Activated T-cell treated with anti-CD3 and anti-CD28 coated beads, Interleukin-2, amount 50 U/mL, for 24 hours (primary cell): ENCODE measurements around the gene GSAP.
A peak's percentile ranks its signal among the peaks of the same experiment; 100 is the strongest.
"Not testable (repeated sequence)": the region's sequence is repeated elsewhere in the genome, so short reads cannot be mapped to it uniquely, and the experiment has no call there.

ENCODE experiments used
- DNase-seq: peaks from one replicate; pipeline ENCODE4 v3.0.0-alpha.2; 2020
- H3K27ac Mint-ChIP-seq: 2 replicates; pipeline ENCODE4 v1.8.0; 2020; ENCODE audit warnings: mild to moderate bottlenecking, mixed read lengths
- H3K27me3 Mint-ChIP-seq: 2 replicates; pipeline ENCODE4 v1.8.0; 2020; ENCODE audit warnings: mixed read lengths
- H3K36me3 Mint-ChIP-seq: 2 replicates; pipeline ENCODE4 v1.8.0; 2020; ENCODE audit warnings: low read depth, mixed read lengths
- H3K4me1 Mint-ChIP-seq: 2 replicates; pipeline ENCODE4 v1.8.0; 2020; ENCODE audit warnings: low read depth, mixed read lengths
- H3K4me3 Mint-ChIP-seq: 2 replicates; pipeline ENCODE4 v1.8.0; 2020; ENCODE audit warnings: mild to moderate bottlenecking, moderate library complexity, mixed read lengths
- H3K9me3 Mint-ChIP-seq: 2 replicates; pipeline ENCODE4 v1.8.0; 2020; ENCODE audit warnings: mixed read lengths

GSAP gene

DNA sequence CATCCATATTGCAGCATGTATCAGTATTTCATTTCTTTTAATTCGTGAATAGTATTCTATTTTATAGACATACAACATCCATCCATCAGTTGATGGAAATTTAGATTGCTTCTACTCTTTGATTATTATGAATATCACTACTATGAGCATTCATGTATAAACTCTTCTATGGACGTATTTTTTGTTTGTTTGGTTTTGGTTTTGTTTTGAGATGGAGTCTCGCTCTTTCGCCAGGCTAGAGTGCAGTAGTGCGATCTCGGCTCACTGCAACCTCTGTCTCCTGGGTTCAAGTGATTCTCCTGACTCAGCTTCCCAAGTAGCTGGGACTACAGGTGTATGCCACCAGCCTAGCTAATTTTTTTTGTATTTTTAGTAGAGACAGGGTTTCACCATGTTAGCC is 35.8 kb upstream of the GSAP start:
- H3K9me3 Mint-ChIP-seq, H3K4me1 Mint-ChIP-seq, H3K36me3 Mint-ChIP-seq, DNase-seq, H3K27me3 Mint-ChIP-seq, H3K27ac Mint-ChIP-seq, H3K4me3 Mint-ChIP-seq: not testable (repeated sequence)

DNA sequence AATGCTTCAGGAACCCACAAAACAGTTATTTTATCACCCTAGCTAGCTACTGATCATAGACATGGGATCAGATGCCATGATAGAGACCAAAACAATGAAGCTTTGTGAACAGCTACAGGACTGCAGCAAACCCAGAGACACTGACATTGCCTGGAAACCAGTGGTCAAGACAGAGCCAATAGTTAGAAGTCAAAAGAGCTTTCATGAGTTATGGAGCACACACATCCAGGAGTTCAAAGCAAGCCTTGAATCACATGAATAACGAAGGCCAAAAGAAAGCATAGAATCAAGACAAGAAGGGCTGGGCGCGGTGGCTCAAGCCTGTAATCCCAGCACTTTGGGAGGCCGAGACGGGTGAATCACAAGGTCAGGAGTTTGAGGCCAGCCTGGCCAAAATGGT is 34.5 kb upstream of the GSAP start:
- DNase-seq = no peak
- no peaks in the 10 kb centered on the region for H3K36me3 Mint-ChIP-seq
- no peak overlapping the region for H3K4me3 Mint-ChIP-seq
- peaks cover 5% of the 10 kb centered on the region for H3K4me1 Mint-ChIP-seq
- H3K9me3 Mint-ChIP-seq = no peaks in the 10 kb centered on the region
- H3K27me3 Mint-ChIP-seq = peaks cover 2% of the 10 kb centered on the region
- no peak overlapping the region for H3K27ac Mint-ChIP-seq

DNA sequence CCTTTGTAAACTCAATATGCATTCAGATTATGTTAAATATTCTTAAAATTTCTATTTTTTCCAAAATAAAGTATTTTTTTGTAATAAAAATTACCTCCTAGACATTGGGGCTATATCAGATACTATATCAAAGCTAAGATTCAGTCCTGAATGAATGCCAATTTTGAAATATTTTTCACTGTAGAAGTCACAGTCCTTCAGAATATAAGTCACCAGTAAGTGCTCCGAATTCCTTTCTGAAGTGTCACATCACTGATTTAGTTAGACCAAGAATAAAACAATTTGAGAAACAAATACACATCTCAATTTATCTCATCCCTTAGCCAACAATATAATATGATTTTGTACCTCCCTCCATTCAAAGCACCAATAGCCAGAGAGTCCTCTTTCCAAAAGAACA is 33.9 kb upstream of the GSAP start:
- no peak for DNase-seq
- Mint-ChIP-seq H3K27ac (no peak overlapping the region), H3K36me3 (no peaks in the 10 kb centered on the region), H3K4me1 (peaks cover 5% of the 10 kb centered on the region), H3K27me3 (peaks cover under 1% of the 10 kb centered on the region), H3K9me3 (no peaks in the 10 kb centered on the region), H3K4me3 (no peak overlapping the region)

GRCh38 chr7:77447616-77448015 is 31.5 kb upstream of the GSAP start:
- no peak for DNase-seq
- peaks cover 6% of the 10 kb centered on the region for H3K4me1 Mint-ChIP-seq
- H3K27ac Mint-ChIP-seq = no peak overlapping the region
- no peaks in the 10 kb centered on the region for H3K9me3 Mint-ChIP-seq
- H3K4me3 Mint-ChIP-seq = no peak overlapping the region
- H3K36me3 Mint-ChIP-seq = no peaks in the 10 kb centered on the region
- no peaks in the 10 kb centered on the region for H3K27me3 Mint-ChIP-seq

GRCh38 chr7:77444123-77444522 is 28.0 kb upstream of the GSAP start:
- Mint-ChIP-seq H3K36me3 (no peaks in the 10 kb centered on the region), H3K27ac (no peak overlapping the region), H3K9me3 (no peaks in the 10 kb centered on the region), H3K4me3 (no peak overlapping the region), H3K4me1 (peaks cover 10% of the 10 kb centered on the region), H3K27me3 (no peaks in the 10 kb centered on the region)
- DNase-seq = no peak

DNA sequence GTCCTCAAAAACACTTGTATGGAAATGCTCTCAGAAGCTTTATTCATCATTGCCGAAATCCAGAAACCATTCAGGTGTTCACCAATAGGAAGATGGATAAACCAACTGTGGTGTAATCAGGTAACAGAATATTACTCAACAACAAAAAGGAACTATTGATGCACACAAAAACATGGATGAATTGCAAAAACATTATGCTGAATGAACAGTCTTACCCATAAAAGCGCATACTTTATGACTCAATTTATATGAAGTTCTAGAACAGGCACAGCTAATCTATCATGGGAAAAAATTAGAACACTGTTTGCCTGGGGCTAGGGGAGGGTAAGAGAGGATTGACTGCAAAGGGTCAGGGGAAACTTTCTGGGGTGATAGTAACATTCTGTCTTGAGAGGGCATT is 26.9 kb upstream of the GSAP start:
- Mint-ChIP-seq H3K27ac (no peak overlapping the region), H3K9me3 (no peaks in the 10 kb centered on the region), H3K36me3 (no peaks in the 10 kb centered on the region), H3K4me1 (peaks cover 10% of the 10 kb centered on the region), H3K27me3 (no peaks in the 10 kb centered on the region), H3K4me3 (no peak overlapping the region)
- DNase-seq = no peak

GRCh38 chr7:77442636-77443035 is 26.5 kb upstream of the GSAP start:
- no peaks in the 10 kb centered on the region for H3K27me3 Mint-ChIP-seq
- no peaks in the 10 kb centered on the region for H3K9me3 Mint-ChIP-seq
- H3K4me1 Mint-ChIP-seq = peaks cover 8% of the 10 kb centered on the region
- no peak overlapping the region for H3K27ac Mint-ChIP-seq
- no peaks in the 10 kb centered on the region for H3K36me3 Mint-ChIP-seq
- H3K4me3 Mint-ChIP-seq = no peak overlapping the region
- DNase-seq = no peak

DNA sequence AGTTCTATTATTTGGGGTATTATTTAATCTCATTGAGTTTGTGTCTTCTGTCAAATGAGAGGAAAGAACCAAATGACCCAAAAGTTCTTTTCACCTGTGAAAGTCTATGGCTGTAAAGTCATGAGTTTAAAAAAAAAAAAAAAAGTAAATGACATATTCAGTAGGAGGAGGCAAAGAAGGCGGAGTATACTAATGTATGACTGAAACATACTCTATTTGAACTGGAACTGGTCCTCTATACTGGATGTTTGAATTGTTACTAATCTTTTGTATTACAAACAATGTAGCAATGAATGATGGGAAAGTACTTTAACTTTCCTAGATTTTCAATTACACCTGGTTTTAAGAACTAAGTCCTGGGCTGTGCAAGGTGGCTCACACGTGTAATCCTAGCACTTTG is 24.9 kb upstream of the GSAP start:
- no peaks in the 10 kb centered on the region for H3K27me3 Mint-ChIP-seq
- H3K27ac Mint-ChIP-seq = no peak overlapping the region
- DNase-seq = no peak
- no peaks in the 10 kb centered on the region for H3K9me3 Mint-ChIP-seq
- peaks cover 7% of the 10 kb centered on the region for H3K4me1 Mint-ChIP-seq
- no peak overlapping the region for H3K4me3 Mint-ChIP-seq
- no peaks in the 10 kb centered on the region for H3K36me3 Mint-ChIP-seq

- DNase-seq = no peak
- Mint-ChIP-seq H3K9me3 (no peaks in the 10 kb centered on the region), H3K4me3 (no peak overlapping the region)
These were observed 23.4 kb upstream of the GSAP start for GRCh38 chr7:77439572-77439971.

DNA sequence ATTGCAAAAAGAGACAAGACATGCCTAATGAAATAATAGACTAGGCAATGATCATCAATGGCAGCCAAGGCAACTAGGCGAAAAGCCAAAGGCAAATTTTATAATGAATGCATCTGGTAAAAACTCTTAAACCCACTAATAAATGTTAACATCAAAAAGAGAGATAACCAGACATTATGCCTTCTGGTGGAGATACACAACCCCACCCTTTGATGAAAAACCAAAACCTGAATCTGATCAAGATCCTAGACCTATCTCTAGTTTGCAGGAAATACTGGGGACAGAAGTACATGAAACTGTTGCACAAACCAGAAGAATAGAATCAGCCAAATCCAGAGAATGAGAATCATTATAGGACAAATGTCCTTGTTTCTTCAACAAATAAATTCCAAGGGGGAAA is 22.0 kb upstream of the GSAP start:
- no peak for DNase-seq
- H3K27me3 Mint-ChIP-seq = no peaks in the 10 kb centered on the region
- peaks cover 7% of the 10 kb centered on the region for H3K4me1 Mint-ChIP-seq
- no peaks in the 10 kb centered on the region for H3K9me3 Mint-ChIP-seq
- no peak overlapping the region for H3K27ac Mint-ChIP-seq
- H3K36me3 Mint-ChIP-seq = no peaks in the 10 kb centered on the region
- H3K4me3 Mint-ChIP-seq = no peak overlapping the region

More at GRCh38 chr7:77439572-77439971, 23.4 kb upstream of the GSAP start:
- no peak overlapping the region for H3K27ac Mint-ChIP-seq
- peaks cover 7% of the 10 kb centered on the region for H3K4me1 Mint-ChIP-seq
- H3K36me3 Mint-ChIP-seq = no peaks in the 10 kb centered on the region
- no peaks in the 10 kb centered on the region for H3K27me3 Mint-ChIP-seq

- H3K27me3 Mint-ChIP-seq = no peaks in the 10 kb centered on the region
- H3K4me3 Mint-ChIP-seq = no peak overlapping the region
- no peaks in the 10 kb centered on the region for H3K36me3 Mint-ChIP-seq
- no peak for DNase-seq
- peaks cover 2% of the 10 kb centered on the region for H3K4me1 Mint-ChIP-seq
- H3K27ac Mint-ChIP-seq = no peak overlapping the region
- no peaks in the 10 kb centered on the region for H3K9me3 Mint-ChIP-seq
These were observed 18.6 kb upstream of the GSAP start for GRCh38 chr7:77434570-77435275.

DNA sequence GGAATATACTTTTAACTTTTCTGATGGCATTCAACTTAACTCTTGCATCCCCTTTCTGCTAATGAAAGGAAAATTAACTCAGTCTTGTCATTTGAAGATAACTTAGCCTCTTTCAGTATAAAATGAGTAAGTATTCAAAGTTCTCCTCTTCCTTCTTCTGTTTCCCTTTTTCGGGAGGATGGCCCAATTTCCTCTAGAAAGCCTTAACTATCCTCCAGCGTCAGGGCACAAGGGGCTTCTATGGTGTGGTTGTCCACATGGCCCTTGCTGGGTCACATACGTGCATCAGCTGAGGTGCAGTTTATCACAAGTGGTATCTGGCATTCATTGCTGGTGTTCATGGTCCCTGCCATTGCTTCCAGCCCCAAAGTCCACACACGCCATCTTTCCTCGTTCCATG is 17.8 kb upstream of the GSAP start:
- Mint-ChIP-seq H3K9me3 (no peaks in the 10 kb centered on the region), H3K4me3 (no peak overlapping the region), H3K27ac (no peak overlapping the region), H3K4me1 (peaks cover 9% of the 10 kb centered on the region), H3K36me3 (no peaks in the 10 kb centered on the region), H3K27me3 (no peaks in the 10 kb centered on the region)
- no peak for DNase-seq

GRCh38 chr7:77430927-77431326 is 14.8 kb upstream of the GSAP start:
- DNase-seq = no peak
- H3K27me3 Mint-ChIP-seq = no peaks in the 10 kb centered on the region
- H3K4me1 Mint-ChIP-seq = peaks cover 26% of the 10 kb centered on the region
- H3K9me3 Mint-ChIP-seq = no peaks in the 10 kb centered on the region
- no peaks in the 10 kb centered on the region for H3K36me3 Mint-ChIP-seq
- H3K4me3 Mint-ChIP-seq = no peak overlapping the region
- no peak overlapping the region for H3K27ac Mint-ChIP-seq

GRCh38 chr7:77428777-77429231 is 12.7 kb upstream of the GSAP start:
- Mint-ChIP-seq H3K4me3 (no peak overlapping the region), H3K9me3 (no peaks in the 10 kb centered on the region), H3K27ac (peak overlapping the region; percentile 19), H3K4me1 (peaks cover 26% of the 10 kb centered on the region), H3K27me3 (no peaks in the 10 kb centered on the region), H3K36me3 (no peaks in the 10 kb centered on the region)
- no peak for DNase-seq

DNA sequence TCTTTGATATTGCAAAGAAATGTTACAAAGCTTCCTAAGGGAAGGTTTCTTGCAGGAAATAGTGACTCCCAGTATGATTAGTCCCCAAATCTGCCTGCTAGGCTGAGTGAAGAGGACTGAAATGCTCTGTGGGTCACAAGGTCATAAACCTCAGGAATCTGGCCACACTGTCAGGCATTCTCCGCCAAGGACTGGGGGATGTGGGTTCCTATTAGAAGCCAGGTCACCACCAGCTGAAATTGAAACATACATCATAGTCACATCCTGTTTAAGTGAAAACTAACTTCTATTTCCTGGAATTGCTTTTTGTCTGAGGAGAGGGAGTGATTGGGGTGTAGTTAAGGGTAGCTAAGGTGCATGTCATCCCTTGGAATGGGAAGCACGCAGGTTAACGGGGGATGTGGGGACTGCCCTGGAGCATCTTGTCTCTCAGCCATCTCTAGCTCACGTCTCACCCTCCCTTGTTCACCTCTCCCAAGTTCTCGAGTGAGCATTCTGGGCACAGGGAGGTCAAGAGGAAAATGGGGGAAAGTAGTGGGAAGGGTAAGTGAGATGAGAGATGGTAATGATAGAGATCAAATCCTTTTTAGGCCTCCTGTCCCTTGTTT is 12.0 kb upstream of the GSAP start:
- H3K36me3 Mint-ChIP-seq = no peaks in the 10 kb centered on the region
- H3K27ac Mint-ChIP-seq = peak overlapping the region; percentile 85
- H3K4me1 Mint-ChIP-seq = peaks cover 26% of the 10 kb centered on the region
- no peaks in the 10 kb centered on the region for H3K27me3 Mint-ChIP-seq
- no peak overlapping the region for H3K4me3 Mint-ChIP-seq
- DNase-seq = no peak
- H3K9me3 Mint-ChIP-seq = no peaks in the 10 kb centered on the region
